Measurements from ENCODE around the gene GRID1.

DNA sequence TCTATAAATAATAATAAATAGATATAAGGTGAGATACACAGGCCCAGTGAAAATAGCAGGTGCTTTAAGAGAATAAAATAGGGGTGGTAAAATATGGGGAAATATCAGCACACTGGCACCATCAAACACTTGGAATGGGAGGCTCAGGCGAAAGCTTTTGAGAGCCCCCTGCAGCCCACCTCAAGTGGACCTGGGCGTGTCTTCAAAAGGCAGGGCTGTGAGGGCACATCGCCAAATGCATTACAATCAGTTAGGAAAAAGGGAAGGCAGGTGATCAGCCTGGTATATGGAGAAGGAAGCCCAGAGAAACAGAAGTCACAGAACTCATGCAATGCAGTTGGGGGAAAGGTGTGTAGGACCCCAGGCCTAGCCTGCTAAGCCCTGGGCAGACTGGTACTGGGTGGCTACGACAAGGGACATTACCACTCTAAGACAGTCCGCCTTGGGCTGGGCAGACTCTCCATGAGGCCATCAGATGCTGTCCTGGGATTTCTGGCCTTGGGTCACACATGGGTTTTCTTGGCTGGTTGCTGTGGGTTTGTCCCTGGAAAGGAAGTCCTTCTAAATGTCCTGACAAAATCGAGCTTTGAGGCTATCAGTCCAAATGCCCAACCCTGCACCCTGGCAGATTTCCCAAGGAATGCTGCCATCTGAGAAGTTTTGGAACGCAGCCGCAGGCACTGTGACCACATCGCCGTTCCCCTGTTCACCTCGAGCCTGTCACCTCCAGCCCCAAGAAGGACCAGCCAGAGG lies 330.6 kb downstream of the GRID1 start:
- TF ChIP-seq, protein P1, sequence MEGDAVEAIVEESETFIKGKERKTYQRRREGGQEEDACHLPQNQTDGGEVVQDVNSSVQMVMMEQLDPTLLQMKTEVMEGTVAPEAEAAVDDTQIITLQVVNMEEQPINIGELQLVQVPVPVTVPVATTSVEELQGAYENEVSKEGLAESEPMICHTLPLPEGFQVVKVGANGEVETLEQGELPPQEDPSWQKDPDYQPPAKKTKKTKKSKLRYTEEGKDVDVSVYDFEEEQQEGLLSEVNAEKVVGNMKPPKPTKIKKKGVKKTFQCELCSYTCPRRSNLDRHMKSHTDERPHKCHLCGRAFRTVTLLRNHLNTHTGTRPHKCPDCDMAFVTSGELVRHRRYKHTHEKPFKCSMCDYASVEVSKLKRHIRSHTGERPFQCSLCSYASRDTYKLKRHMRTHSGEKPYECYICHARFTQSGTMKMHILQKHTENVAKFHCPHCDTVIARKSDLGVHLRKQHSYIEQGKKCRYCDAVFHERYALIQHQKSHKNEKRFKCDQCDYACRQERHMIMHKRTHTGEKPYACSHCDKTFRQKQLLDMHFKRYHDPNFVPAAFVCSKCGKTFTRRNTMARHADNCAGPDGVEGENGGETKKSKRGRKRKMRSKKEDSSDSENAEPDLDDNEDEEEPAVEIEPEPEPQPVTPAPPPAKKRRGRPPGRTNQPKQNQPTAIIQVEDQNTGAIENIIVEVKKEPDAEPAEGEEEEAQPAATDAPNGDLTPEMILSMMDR (IDR thresholded peaks at IDR 0.05) = no peak
- TF ChIP-seq POLR2A (IDR thresholded peaks at IDR 0.05) = no peak
